Amniotic epithelial cell (primary cell): ENCODE results near the gene NAPB.

Experiments used
- DNase-seq: peaks from one replicate; pipeline ENCODE4 v3.0.0-alpha.2; 2010; ENCODE audit warnings: low read depth

NAPB gene

DNA sequence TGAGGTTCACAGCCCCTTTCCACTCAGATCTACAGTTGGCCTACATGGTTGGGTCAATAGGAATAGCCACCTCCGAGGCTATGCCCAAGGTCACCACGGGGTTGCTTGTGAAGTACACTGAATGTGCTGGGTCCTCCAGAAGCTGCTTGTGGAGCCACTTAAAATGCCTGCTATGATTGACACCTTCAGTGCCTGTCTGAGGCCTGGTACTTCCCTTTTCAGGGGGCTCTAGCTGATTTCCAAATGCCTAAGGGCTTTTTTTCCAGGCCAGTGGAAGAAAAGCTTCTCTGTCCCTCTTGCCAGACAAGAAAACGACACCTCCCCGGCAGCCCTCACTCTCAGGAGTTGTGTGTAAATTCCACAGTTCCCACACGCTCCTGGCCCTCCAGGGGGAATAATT, 77.0 kb downstream of the NAPB start:
- no peak for DNase-seq

DNA sequence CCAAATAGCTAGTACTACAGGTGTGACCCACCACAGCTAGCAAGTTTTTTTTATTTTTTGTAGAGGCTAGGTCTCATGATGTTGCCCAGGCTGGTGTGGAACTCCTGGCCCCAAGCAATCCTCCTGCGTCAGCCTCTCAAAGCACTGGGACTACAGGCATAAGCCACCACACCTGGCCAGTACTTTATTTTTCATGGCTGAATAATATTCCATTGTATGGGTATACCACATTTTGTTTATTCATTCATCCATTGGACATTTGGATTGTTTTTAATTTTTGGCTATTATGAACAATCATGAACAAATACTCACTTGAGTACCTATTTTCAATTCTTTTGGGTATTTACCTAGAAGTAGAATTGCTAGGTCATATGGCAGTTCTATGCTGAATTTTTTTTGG, 77.7 kb downstream of the NAPB start:
- no peak for DNase-seq

GRCh38 chr20:23341073-23341472, 80.2 kb downstream of the NAPB start:
- DNase-seq = no peak

DNA sequence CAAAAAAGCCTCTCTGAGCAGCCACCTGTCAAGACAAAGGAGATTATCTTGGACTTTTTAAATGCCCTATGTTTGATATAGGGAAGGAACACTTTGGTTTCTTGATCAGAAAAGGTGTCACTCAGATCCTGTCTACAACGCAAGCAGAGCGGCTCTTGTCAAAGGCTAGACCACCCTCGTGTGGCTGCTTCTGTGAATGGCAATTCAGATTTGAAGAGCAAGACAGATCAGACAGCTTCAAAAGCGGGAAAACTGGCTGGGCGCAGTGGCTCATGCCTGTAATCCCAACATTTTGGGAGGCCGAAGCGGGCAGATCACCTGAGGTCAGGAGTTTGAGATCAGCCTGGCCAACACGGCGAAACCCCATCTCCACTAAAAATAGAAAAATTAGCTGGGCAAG, 80.8 kb downstream of the NAPB start:
- DNase-seq = peak; percentile 68

GRCh38 chr20:23339986-23340385, 81.3 kb downstream of the NAPB start:
- DNase-seq = no peak

- DNase-seq = no peak
Measured at GRCh38 chr20:23337312-23337711, 84.0 kb downstream of the NAPB start.

DNA sequence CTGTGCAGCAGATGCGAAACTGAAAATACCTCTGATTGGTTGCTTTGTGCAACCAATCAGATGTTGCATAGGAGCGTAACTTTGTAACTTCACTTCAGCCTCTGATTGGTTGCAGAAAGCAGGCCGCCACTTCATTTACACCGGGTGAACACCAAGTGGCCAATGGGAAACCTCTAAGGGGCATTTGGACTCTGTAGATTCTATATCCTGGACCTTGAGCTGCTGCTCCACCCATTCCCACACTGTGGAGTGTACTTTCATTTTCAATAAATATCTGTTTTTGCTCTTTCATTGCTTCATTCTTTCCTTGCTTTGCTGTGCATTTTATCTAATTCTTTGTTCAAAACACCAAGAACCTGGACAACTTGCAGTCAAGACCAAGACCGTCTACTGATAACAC, 84.8 kb downstream of the NAPB start:
- DNase-seq = no peak

DNA sequence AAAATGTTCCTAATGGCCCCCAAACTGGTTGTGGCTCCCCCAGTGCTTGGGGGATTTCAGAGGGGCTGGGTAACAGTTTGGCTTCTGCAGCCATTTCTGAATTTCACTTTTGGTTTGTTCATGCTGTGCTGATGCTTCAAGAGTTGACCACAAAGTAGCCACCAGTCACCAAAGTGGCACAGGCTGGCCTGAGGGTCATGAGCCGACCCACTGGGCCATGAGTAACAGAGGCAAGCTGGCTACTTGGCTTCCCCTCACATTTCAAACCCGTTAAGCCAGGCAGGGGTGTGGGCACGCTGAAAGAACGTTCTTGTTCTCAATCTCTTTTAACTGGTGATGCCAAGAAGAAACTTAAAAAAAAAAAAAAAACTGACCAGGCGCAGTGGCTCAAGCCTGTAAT, 85.8 kb downstream of the NAPB start:
- no peak for DNase-seq

DNA sequence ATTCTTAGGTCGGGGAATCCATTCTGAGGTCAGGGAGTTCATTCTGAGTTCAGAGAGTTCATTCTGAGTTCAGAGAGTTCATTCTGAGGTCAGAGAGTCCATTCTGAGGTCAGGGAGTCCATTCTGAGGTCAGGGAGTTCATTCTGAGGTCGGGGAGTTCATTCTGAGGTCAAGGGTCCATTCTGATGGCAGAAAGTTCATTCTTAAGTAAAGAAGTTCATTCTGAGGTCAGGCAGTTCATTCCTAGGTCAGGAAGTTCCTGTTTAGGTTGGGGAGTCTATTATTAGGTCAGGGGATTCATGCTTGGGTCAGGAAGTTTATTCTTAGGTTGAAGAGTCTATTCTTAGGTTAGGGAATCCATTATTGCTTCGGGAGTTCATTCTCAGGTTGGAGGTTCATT, 87.2 kb downstream of the NAPB start:
- no peak for DNase-seq

GRCh38 chr20:23332467-23332866, 88.8 kb downstream of the NAPB start:
- DNase-seq = no peak

GRCh38 chr20:23331450-23332350, 89.6 kb downstream of the NAPB start:
- DNase-seq = no peak

GRCh38 chr20:23327617-23328333, 93.5 kb downstream of the NAPB start:
- no peak for DNase-seq

DNA sequence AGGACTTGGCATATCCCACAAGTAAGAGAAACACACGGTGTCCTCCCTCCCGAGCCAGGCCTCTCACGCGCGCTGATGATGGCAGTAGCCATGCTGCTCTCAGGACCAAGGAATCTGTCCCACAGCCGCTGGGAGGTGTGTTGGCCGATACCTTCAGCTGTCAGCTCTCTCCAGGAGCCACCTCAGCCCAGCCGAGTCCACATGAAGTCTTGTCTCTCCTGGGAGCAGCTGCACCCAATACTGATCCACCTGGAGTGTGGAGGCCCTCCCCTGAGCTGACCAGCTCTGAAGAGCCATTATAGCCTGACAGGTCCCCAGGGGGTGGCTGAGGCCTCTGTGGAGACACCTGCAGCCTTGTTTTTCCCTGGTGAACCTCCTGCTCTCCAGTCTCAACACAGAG, 94.5 kb downstream of the NAPB start:
- DNase-seq = no peak

DNA sequence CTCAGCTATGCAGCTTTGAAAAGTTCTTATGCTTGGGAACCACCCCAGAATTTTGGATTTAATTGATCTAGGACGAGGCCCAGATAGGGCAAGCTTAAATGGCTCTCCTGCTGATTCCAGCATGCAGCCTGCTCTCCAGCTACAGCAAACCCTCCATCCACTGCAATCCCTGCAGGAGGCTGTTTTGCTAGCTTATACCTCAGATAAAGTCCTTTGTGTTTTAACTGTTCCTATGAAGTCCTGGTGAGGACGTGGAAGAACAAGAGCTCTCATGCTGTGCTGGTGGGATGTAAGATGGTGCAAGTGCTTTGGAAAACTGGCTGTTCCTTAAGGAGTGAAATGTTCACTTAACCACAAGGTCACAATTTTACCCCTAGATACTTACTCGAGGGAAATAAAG, 96.2 kb downstream of the NAPB start:
- DNase-seq = no peak
